GM12878 (cell line): ENCODE results near the gene CLK1. TPM values are rescaled to one million over a fixed set of nuclear protein-coding genes. Genes with fewer than 3 reads are reported as not detected.
A peak's percentile ranks its signal among the peaks of the same experiment; 100 is the strongest.

Source experiments
- ATF7 ChIP-seq: fragments of 450-650 bp; IDR thresholded peaks from 2 replicates; pipeline ENCODE4 v1.6.1; 2016; ENCODE audit warnings: low read depth, mild to moderate bottlenecking
- CHD2 ChIP-seq: IDR thresholded peaks from 2 replicates; pipeline ENCODE4 v1.6.1; 2011; ENCODE audit warnings: low read depth, low read length, improper control_type of control experiment, borderline replicate concordance
- CHD4 ChIP-seq: fragments of 200-600 bp; sonication (generic); IDR thresholded peaks from 2 replicates; pipeline ENCODE4 v1.6.1; 2016; ENCODE audit warnings: mild to moderate bottlenecking
- CREB1 ChIP-seq: IDR thresholded peaks from 2 replicates; pipeline ENCODE4 v1.6.1; 2012; ENCODE audit warnings: low read depth, mild to moderate bottlenecking, inconsistent platforms
- CREM ChIP-seq: IDR thresholded peaks from 2 replicates; pipeline ENCODE4 v1.6.1; 2014; ENCODE audit warnings: antibody characterized with exemption, low read depth
- GATAD2B ChIP-seq: fragments of 450-650 bp; conservative IDR thresholded peaks from 2 replicates; pipeline ENCODE4 v1.6.1; 2017; ENCODE audit warnings: low read depth, mild to moderate bottlenecking, moderate library complexity
- HDAC6 ChIP-seq: fragments of 200-600 bp; sonication (generic); IDR thresholded peaks from one replicate; pipeline ENCODE4 v1.8.0; 2017; ENCODE audit warnings: antibody characterized with exemption; ENCODE audit not compliant: unreplicated experiment
- HDGF ChIP-seq: fragments of 450-650 bp; IDR thresholded peaks from 2 replicates; pipeline ENCODE4 v1.6.1; 2016; ENCODE audit warnings: antibody characterized with exemption
- IRF5 ChIP-seq: fragments of 450-650 bp; IDR thresholded peaks from 2 replicates; pipeline ENCODE4 v1.6.1; 2017; ENCODE audit warnings: borderline replicate concordance
- LARP7 ChIP-seq: fragments of 450-650 bp; IDR thresholded peaks from 2 replicates; pipeline ENCODE4 v1.6.1; 2017; ENCODE audit warnings: mild to moderate bottlenecking
- MLLT1 ChIP-seq: fragments of 450-650 bp; IDR thresholded peaks from 2 replicates; pipeline ENCODE4 v1.6.1; 2016; ENCODE audit warnings: mild to moderate bottlenecking
- NR2C2 ChIP-seq: IDR thresholded peaks from 2 replicates; pipeline ENCODE4 v1.6.1; 2011; ENCODE audit warnings: borderline replicate concordance, low read depth; ENCODE audit not compliant: control insufficient read depth, insufficient read length
- PAX8 ChIP-seq: fragments of 450-650 bp; IDR thresholded peaks from 2 replicates; pipeline ENCODE4 v1.6.1; 2017; ENCODE audit warnings: mild to moderate bottlenecking, moderate library complexity
- POLR2A ChIP-seq: IDR thresholded peaks from 2 replicates; pipeline ENCODE4 v1.6.1; 2011; ENCODE audit warnings: low read depth, mild to moderate bottlenecking, low read length
- RELA ChIP-seq: fragments of 450-650 bp; IDR thresholded peaks from 2 replicates; pipeline ENCODE4 v1.8.0; 2014; ENCODE audit warnings: borderline replicate concordance; ENCODE audit not compliant: partially characterized antibody
- RELB ChIP-seq: fragments of 450-650 bp; IDR thresholded peaks from 2 replicates; pipeline ENCODE4 v1.6.1; 2017; ENCODE audit warnings: low read depth, mild to moderate bottlenecking, moderate library complexity
- RUNX3 ChIP-seq: IDR thresholded peaks from 2 replicates; pipeline ENCODE4 v1.6.1; 2012; ENCODE audit warnings: low read length, inconsistent platforms
- SMAD1 ChIP-seq: fragments of 450-650 bp; IDR thresholded peaks from 2 replicates; pipeline ENCODE4 v1.6.1; 2018; ENCODE audit warnings: mild to moderate bottlenecking, low read depth; ENCODE audit not compliant: partially characterized antibody
- SPI1 ChIP-seq: IDR thresholded peaks from 2 replicates; pipeline ENCODE4 v1.6.1; 2011; ENCODE audit warnings: low read depth, mild to moderate bottlenecking, low read length, moderate library complexity, borderline replicate concordance; ENCODE audit not compliant: insufficient read depth
- SRF ChIP-seq, 2 experiments: IDR thresholded peaks; 2 replicates each; pipeline ENCODE4 v1.6.1; 2011; ENCODE audit warnings: low read depth in 2 of 2, low read length in 2 of 2, mild to moderate bottlenecking in 1 of 2, moderate library complexity in 1 of 2
- WRNIP1 ChIP-seq: IDR thresholded peaks from 2 replicates; pipeline ENCODE4 v1.6.1; 2011; ENCODE audit warnings: low read depth, low read length, improper control_type of control experiment, borderline replicate concordance
- YY1 ChIP-seq: IDR thresholded peaks from 2 replicates; pipeline ENCODE4 v1.6.1; 2011; ENCODE audit warnings: low read depth, mild to moderate bottlenecking, low read length
- ZBED1 ChIP-seq: IDR thresholded peaks from 2 replicates; pipeline ENCODE4 v1.6.1; 2016; ENCODE audit warnings: borderline replicate concordance
- ZNF207 ChIP-seq: fragments of 450-650 bp; IDR thresholded peaks from 2 replicates; pipeline ENCODE4 v1.6.1; 2014; ENCODE audit warnings: antibody characterized with exemption, mild to moderate bottlenecking, borderline replicate concordance
- ZNF622 ChIP-seq: fragments of 450-650 bp; IDR thresholded peaks from 2 replicates; pipeline ENCODE4 v1.6.1; 2017; ENCODE audit warnings: mild to moderate bottlenecking, inconsistent platforms
- ZNF687 ChIP-seq: fragments of 450-650 bp; IDR thresholded peaks from 2 replicates; pipeline ENCODE4 v1.6.1; 2017; ENCODE audit warnings: mild to moderate bottlenecking, moderate library complexity
- polyA plus RNA-seq, 11 experiments: library from polyadenylated mRNA; depleted of rRNA in 4 of 11; unstranded in 6 of 11; stranded (reverse) in 5 of 11; fragments of >200 nt; fragmentation: Nextera tagmentation in 4 of 11; fragmentation: Illumina TruSeq in 1 of 11; extraction: Ambion mirVana in 4 of 11; extraction: Trizol in 1 of 11; gene quantifications; 1 replicate in 1 of 11; 2 replicates in 10 of 11; pipeline versions ENCODE4 v1.2.1 to v1.2.3, GENCODE V29; 2011 to 2016; ENCODE audit warnings: inconsistent platforms in 2 of 11, missing spikeins in 2 of 11, low read depth in 1 of 11
- total RNA-seq, 4 experiments: library from RNA; depleted of rRNA in 3 of 4; stranded (reverse); fragments of >200 nt in 3 of 4; fragmentation: Illumina TruSeq in 1 of 4; extraction: Trizol in 1 of 4; gene quantifications; 2 replicates each; pipeline versions ENCODE4 v1.2.1 to v1.2.3, GENCODE V29; 2013 to 2021

CLK1 gene
- total and polyA plus RNA-seq, 10 of the 15 experiments (the other 5 are each of a cell fraction or from before 2014, with no cell fraction given), result 61.2 to 221 (median 80.1) TPM

GRCh38 chr2:200862532-200863000 is 1.9 kb downstream of the CLK1 start (continued):
- TF ChIP-seq ZNF687 (peak; percentile 18; the same call in 1 of the 2 replicates), YY1 (peak; percentile 72), POLR2A (peak; percentile 49), RELB (peak; percentile 32; the same call in 1 of the 2 replicates), CHD2 (no peak), RUNX3 (peak; percentile 11; the same call in 1 of the 2 replicates), PAX8 (no peak), MLLT1 (peak; percentile 72; the same call in 1 of the 2 replicates), SRF (IDR thresholded peaks at IDR 0.05; ENCODE audit: low read depth in 2 of 2, low read length in 2 of 2) (no peak), HDAC6 (no peak), SMAD1 (peak; percentile 58), CHD4 (no peak), GATAD2B (no peak), NR2C2 (no peak), IRF5 (no peak), RELA (peak; percentile 60), SPI1 (no peak), CREM (peak; percentile 80), LARP7 (0 out of 2 replicates have a peak, but pooled peaks have one; percentile 37), CREB1 (peak; percentile 88), ZNF622 (no peak), HDGF (peak; percentile 26; the same call in 1 of the 2 replicates), ZBED1 (no peak), WRNIP1 (no peak), ATF7 (peak; percentile 87), ZNF207 (no peak)
